Right renal cortex interstitium (tissue), 3 donors: Measurements from ENCODE around the gene DNASE2. TPM values are rescaled to one million over a fixed set of nuclear protein-coding genes. Genes with fewer than 3 reads are reported as not detected.

ENCODE experiments used
- DNase-seq, 3 donors: peaks; one replicate each; pipeline ENCODE4 v3.0.0-alpha.2; 2013; ENCODE audit warnings: low read depth in 3 of 3, low spot score in 2 of 3
- polyA plus RNA-seq, 3 donors: library from polyadenylated mRNA; unstranded; fragments of 120-200 nt; gene quantifications; one replicate each; pipeline ENCODE4 v1.2.1, GENCODE V29; 2013; ENCODE audit not compliant: insufficient read length in 3 of 3

The DNASE2 gene
- polyA plus RNA-seq, 3 donors, result 10.1 to 15.0 (median 11.6) TPM

GRCh38 chr19:12836529-12836863 lies 44.8 kb downstream of the DNASE2 start:
- DNase-seq, result no peak

- DNase-seq, result no peak
These were observed 46.1 kb downstream of the DNASE2 start for GRCh38 chr19:12834976-12835757.

GRCh38 chr19:12834566-12834943 lies 46.7 kb downstream of the DNASE2 start, which contains the start of gene RTBDN:
RTBDN (minus strand) TSS chr19:12834579; CDS start chr19:12829979, 4,600 bp downstream.
- no peak for DNase-seq

GRCh38 chr19:12833738-12834565 lies 47.3 kb downstream of the DNASE2 start:
- DNase-seq, result no peak

GRCh38 chr19:12833418-12833737 lies 47.9 kb downstream of the DNASE2 start:
- DNase-seq, result no peak

GRCh38 chr19:12828494-12828893 lies 52.8 kb downstream of the DNASE2 start:
- no peak for DNase-seq

- DNase-seq, result no peak
These were observed 55.8 kb downstream of the DNASE2 start for GRCh38 chr19:12825254-12826131.

Other genes with a start within 250 kb of the DNASE2 start
- 10 to 100 TPM; 23.6 to 26.0 (median 24.1) TPM for gene MAN2B1, start 214.7 kb downstream of the DNASE2 start, polyA plus RNA-seq
- gene WDR83, start 214.6 kb downstream of the DNASE2 start, polyA plus RNA-seq, result 10 to 100 TPM; 11.9 to 14.5 (median 13.7) TPM
- 10 to 100 TPM; 72.8 to 76.2 (median 72.9) TPM for gene DHPS, start 199.6 kb downstream of the DNASE2 start, polyA plus RNA-seq
- not detected for gene GNG14, start 193.5 kb downstream of the DNASE2 start, polyA plus RNA-seq
- 10 to 100 TPM; 12.0 to 14.3 (median 12.6) TPM for gene FBXW9, start 184.8 kb downstream of the DNASE2 start, polyA plus RNA-seq
- 10 to 100 TPM; 62.2 to 66.0 (median 62.9) TPM for gene TNPO2, start 157.5 kb downstream of the DNASE2 start, polyA plus RNA-seq
- gene TRIR, start 146.8 kb downstream of the DNASE2 start, polyA plus RNA-seq, result 100 to 1,000 TPM; 125 to 160 (median 151) TPM
- gene GET3, start 144.0 kb downstream of the DNASE2 start, polyA plus RNA-seq, result 10 to 100 TPM; 83.8 to 97.1 (median 89.2) TPM
- gene BEST2, start 129.7 kb downstream of the DNASE2 start, polyA plus RNA-seq, result under 1 TPM in 2 of 3 donors, not detected in 1; 0.07 to 0.08 TPM
- gene HOOK2, start 105.9 kb downstream of the DNASE2 start, polyA plus RNA-seq, result 10 to 100 TPM; 34.5 to 47.7 (median 42.4) TPM
- gene JUNB, start 90.0 kb downstream of the DNASE2 start, polyA plus RNA-seq, result 10 to 100 TPM; 21.4 to 47.8 (median 32.9) TPM
- gene PRDX2, start 79.6 kb downstream of the DNASE2 start, polyA plus RNA-seq, result 100 to 1,000 TPM; 286 to 323 (median 296) TPM
- 1 to 10 TPM; 1.7 to 7.5 (median 5.9) TPM for gene THSD8, start 79.4 kb downstream of the DNASE2 start, polyA plus RNA-seq
- 10 to 100 TPM; 31.6 to 35.6 (median 34.9) TPM for gene RNASEH2A, start 74.9 kb downstream of the DNASE2 start, polyA plus RNA-seq
- gene RTBDN, start 46.9 kb downstream of the DNASE2 start, polyA plus RNA-seq, result not detected
- gene MAST1, start 42.9 kb downstream of the DNASE2 start, polyA plus RNA-seq, result under 1 TPM; 0.80 to 0.99 (median 0.89) TPM
- under 1 TPM; 0.39 to 0.44 (median 0.40) TPM for gene KLF1, start 5.8 kb upstream of the DNASE2 start, polyA plus RNA-seq
- gene GCDH, start 9.7 kb upstream of the DNASE2 start, polyA plus RNA-seq, result 10 to 100 TPM; 24.0 to 30.4 (median 27.6) TPM
- 1 to 10 TPM; 1.7 to 3.6 (median 2.7) TPM for gene SYCE2, start 37.8 kb upstream of the DNASE2 start, polyA plus RNA-seq
- gene FARSA, start 52.3 kb upstream of the DNASE2 start, polyA plus RNA-seq, result 10 to 100 TPM; 42.7 to 49.7 (median 42.7) TPM
- gene CALR, start 57.2 kb upstream of the DNASE2 start, polyA plus RNA-seq, result 1,000 to 10,000 TPM in 1 of 3 donors, 100 to 1,000 TPM in 2; 833 to 1,059 (median 960) TPM
- gene RAD23A, start 64.4 kb upstream of the DNASE2 start, polyA plus RNA-seq, result 10 to 100 TPM; 59.3 to 69.3 (median 61.7) TPM
- 10 to 100 TPM; 28.0 to 33.3 (median 30.6) TPM for gene GADD45GIP1, start 75.8 kb upstream of the DNASE2 start, polyA plus RNA-seq
- under 1 TPM in 2 of 3 donors, not detected in 1; 0.11 to 0.15 TPM for gene DAND5, start 88.1 kb upstream of the DNASE2 start, polyA plus RNA-seq
- gene NFIX, start 114.0 kb upstream of the DNASE2 start, polyA plus RNA-seq, result 10 to 100 TPM; 13.3 to 15.0 (median 14.2) TPM
- 1 to 10 TPM; 3.2 to 5.5 (median 3.5) TPM for gene LYL1, start 221.4 kb upstream of the DNASE2 start, polyA plus RNA-seq
- 10 to 100 TPM; 30.8 to 34.5 (median 32.0) TPM for gene TRMT1, start 235.3 kb upstream of the DNASE2 start, polyA plus RNA-seq
- 10 to 100 TPM; 18.3 to 23.9 (median 21.2) TPM for gene NACC1, start 236.8 kb upstream of the DNASE2 start, polyA plus RNA-seq